ENCODE data around the gene CRISP1.

Gene CRISP1

GRCh38 chr6:49841424-49841823, 24.9 kb downstream of the CRISP1 start:
- H3K4me3 ChIP-seq (ENCODE audit: low read length) = no peak overlapping the region
- no peak for TF ChIP-seq CTCF (conservative IDR thresholded peaks at IDR 0.05; ENCODE audit: low read depth, low read length)
- no peak for DNase-seq (ENCODE audit: low read depth)

GRCh38 chr6:49839957-49840356, 26.4 kb downstream of the CRISP1 start:
- no peak for DNase-seq (ENCODE audit: low read depth)
- TF ChIP-seq CTCF (conservative IDR thresholded peaks at IDR 0.05; ENCODE audit: low read depth, low read length) = no peak
- H3K4me3 ChIP-seq (ENCODE audit: low read length) = no peak overlapping the region

GRCh38 chr6:49839162-49839561, 27.2 kb downstream of the CRISP1 start:
- DNase-seq (ENCODE audit: low read depth) = no peak
- H3K4me3 ChIP-seq (ENCODE audit: low read length) = no peak overlapping the region
- no peak for TF ChIP-seq CTCF (conservative IDR thresholded peaks at IDR 0.05; ENCODE audit: low read depth, low read length)

- no peak overlapping the region for H3K4me3 ChIP-seq (ENCODE audit: low read length)
- DNase-seq (ENCODE audit: low read depth) = no peak
- TF ChIP-seq CTCF (conservative IDR thresholded peaks at IDR 0.05; ENCODE audit: low read depth, low read length) = no peak
Observed at GRCh38 chr6:49835140-49835539, 31.2 kb downstream of the CRISP1 start.

- DNase-seq (ENCODE audit: low read depth) = no peak
- H3K4me3 ChIP-seq (ENCODE audit: low read length) = no peak overlapping the region
- no peak for TF ChIP-seq CTCF (conservative IDR thresholded peaks at IDR 0.05; ENCODE audit: low read depth, low read length)
Observed at GRCh38 chr6:49833386-49833785, 32.9 kb downstream of the CRISP1 start.

- no peak for DNase-seq (ENCODE audit: low read depth)
- H3K4me3 ChIP-seq (ENCODE audit: low read length) = no peak overlapping the region
- no peak for TF ChIP-seq CTCF (conservative IDR thresholded peaks at IDR 0.05; ENCODE audit: low read depth, low read length)
Observed at GRCh38 chr6:49826743-49827406, 39.5 kb downstream of the CRISP1 start.

- no peak overlapping the region for H3K4me3 ChIP-seq (ENCODE audit: low read length)
- TF ChIP-seq CTCF (conservative IDR thresholded peaks at IDR 0.05; ENCODE audit: low read depth, low read length) = no peak
- DNase-seq (ENCODE audit: low read depth) = no peak
Observed at GRCh38 chr6:49815166-49815565, 51.2 kb downstream of the CRISP1 start.

Measured in retinal pigment epithelial cell (primary cell).